ENCODE data around the gene TF.

TF gene

GRCh38 chr3:133820129-133820528 lies 73.9 kb downstream of the TF start:
- DNase-seq: no peak

GRCh38 chr3:133820889-133821675 lies 74.9 kb downstream of the TF start:
- no peak for DNase-seq

- no peak for DNase-seq
Observed at GRCh38 chr3:133821767-133822638, 75.8 kb downstream of the TF start.

- no peak for DNase-seq
Observed at GRCh38 chr3:133824961-133825485, 78.8 kb downstream of the TF start.

- DNase-seq: no peak
Observed at GRCh38 chr3:133825969-133826727, 80.0 kb downstream of the TF start.

GRCh38 chr3:133827136-133827535 lies 80.9 kb downstream of the TF start:
- no peak for DNase-seq

GRCh38 chr3:133827684-133828083 lies 81.5 kb downstream of the TF start:
- DNase-seq: no peak

GRCh38 chr3:133828576-133829309 lies 82.5 kb downstream of the TF start:
- DNase-seq: no peak

- no peak for DNase-seq
Observed at GRCh38 chr3:133829310-133829707, 83.1 kb downstream of the TF start.

GRCh38 chr3:133830071-133830470 lies 83.9 kb downstream of the TF start:
- no peak for DNase-seq

GRCh38 chr3:133831966-133832801 lies 86.0 kb downstream of the TF start:
- no peak for DNase-seq

- DNase-seq: no peak
Observed at GRCh38 chr3:133832802-133833144, 86.6 kb downstream of the TF start.

- DNase-seq: no peak
Observed at GRCh38 chr3:133833267-133833666, 87.1 kb downstream of the TF start.

GRCh38 chr3:133833880-133834620 lies 87.9 kb downstream of the TF start:
- DNase-seq: no peak

- DNase-seq: no peak
Observed at GRCh38 chr3:133834621-133835417, 88.6 kb downstream of the TF start.

- DNase-seq: no peak
Observed at GRCh38 chr3:133835418-133835743, 89.2 kb downstream of the TF start.

- DNase-seq: no peak
Observed at GRCh38 chr3:133835961-133836360, 89.8 kb downstream of the TF start.

- no peak for DNase-seq
Observed at GRCh38 chr3:133836497-133837158, 90.4 kb downstream of the TF start.

- no peak for DNase-seq
Observed at GRCh38 chr3:133837487-133838295, 91.5 kb downstream of the TF start.
